Osteoblast (primary cell): ENCODE measurements around the gene ALLC. TPM values are rescaled to one million over a fixed set of nuclear protein-coding genes. Genes with fewer than 3 reads are reported as not detected.
A peak's percentile ranks its signal among the peaks of the same experiment; 100 is the strongest.
"Not testable (repeated sequence)": the region's sequence is repeated elsewhere in the genome, so short reads cannot be mapped to it uniquely, and the experiment has no call there.

Experiments
- DNase-seq: peaks from one replicate; pipeline ENCODE4 v3.0.0; 2011; ENCODE audit warnings: low spot score, mixed read lengths; ENCODE audit not compliant: insufficient read length; ENCODE audit errors: missing footprints
- H2AFZ ChIP-seq: 2 replicates; pipeline ENCODE4 v1.6.0; 2011; ENCODE audit warnings: mild to moderate bottlenecking, low read length
- H3K27ac ChIP-seq: 2 replicates; pipeline ENCODE4 v1.5.1; 2011; ENCODE audit warnings: mild to moderate bottlenecking, low read depth, low read length, moderate library complexity
- H3K27me3 ChIP-seq: 2 replicates; pipeline ENCODE4 v1.6.0; 2012; ENCODE audit warnings: mild to moderate bottlenecking, control low read depth, inconsistent platforms, low read length, moderate library complexity; ENCODE audit not compliant: insufficient read depth
- H3K36me3 ChIP-seq: 2 replicates; pipeline ENCODE4 v1.5.1; 2011; ENCODE audit warnings: mild to moderate bottlenecking, low read length, control low read depth, moderate library complexity; ENCODE audit not compliant: insufficient read depth
- H3K4me1 ChIP-seq: 2 replicates; pipeline ENCODE4 v1.5.1; 2011; ENCODE audit warnings: mild to moderate bottlenecking, low read length, control low read depth, moderate library complexity; ENCODE audit not compliant: insufficient read depth
- H3K4me2 ChIP-seq: 2 replicates; pipeline ENCODE4 v1.6.0; 2011; ENCODE audit warnings: mild to moderate bottlenecking, low read length; ENCODE audit not compliant: insufficient read depth
- H3K4me3 ChIP-seq: fragments of 200-600 bp; sonication (generic); 3 replicates; pipeline ENCODE4 v1.5.1; 2012; ENCODE audit warnings: mild to moderate bottlenecking, low read length, inconsistent platforms; ENCODE audit not compliant: insufficient read depth
- H3K79me2 ChIP-seq: 2 replicates; pipeline ENCODE4 v1.6.0; 2012; ENCODE audit warnings: mild to moderate bottlenecking, low read length, control low read depth, inconsistent platforms; ENCODE audit not compliant: insufficient read depth
- H3K9me3 ChIP-seq: 2 replicates; pipeline ENCODE4 v1.5.1; 2011; ENCODE audit warnings: low read depth, low read length, control low read depth
- H4K20me1 ChIP-seq: 2 replicates; pipeline ENCODE4 v1.6.0; 2012; ENCODE audit warnings: mild to moderate bottlenecking, low read length, control low read depth; ENCODE audit not compliant: insufficient read depth
- total RNA-seq: library from RNA; depleted of rRNA; stranded (reverse); fragments of >200 nt; gene quantifications from 2 replicates; pipeline ENCODE4 v1.2.3, GENCODE V29; 2012
- TF ChIP-seq, protein P1 (sequence below): IDR thresholded peaks from 2 replicates; pipeline ENCODE4 v1.5.1; 2011; ENCODE audit warnings: mild to moderate bottlenecking, low read depth, low read length, moderate library complexity; ENCODE audit errors: extremely low read depth

The ALLC gene
- total RNA-seq, 1 donor, result not detected

DNA sequence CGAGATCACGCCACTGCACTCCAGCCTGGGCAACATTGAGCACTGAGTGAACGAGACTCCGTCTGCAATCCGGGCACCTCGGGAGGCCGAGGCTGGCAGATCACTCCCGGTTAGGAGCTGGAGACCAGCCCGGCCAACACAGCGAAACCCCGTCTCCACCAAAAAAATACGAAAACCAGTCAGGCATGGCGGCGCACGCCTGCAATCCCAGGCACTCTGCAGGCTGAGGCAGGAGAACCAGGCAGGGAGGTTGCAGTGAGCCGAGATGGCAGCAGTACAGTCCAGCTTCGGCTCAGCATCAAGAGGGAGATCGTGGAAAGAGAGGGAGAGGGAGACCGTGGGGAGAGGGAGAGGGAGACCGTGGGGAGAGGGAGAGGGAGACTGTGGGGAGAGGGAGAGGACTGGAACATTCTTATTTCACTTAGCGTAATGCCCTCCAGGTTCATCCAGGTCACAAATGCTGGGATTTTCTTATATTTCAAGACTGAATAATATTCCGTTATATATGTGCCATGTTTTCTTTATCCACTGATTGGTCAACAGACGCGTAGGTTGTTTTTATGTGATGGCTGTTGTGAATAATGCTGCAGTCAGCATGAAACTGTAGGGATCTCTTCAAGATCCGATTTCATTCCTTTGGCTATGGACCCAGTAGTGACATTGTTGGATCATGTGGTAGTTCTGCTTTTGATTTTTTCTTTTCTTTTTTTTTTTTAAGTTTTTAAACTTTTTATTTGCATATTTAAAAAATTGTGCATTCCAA, 41.4 kb upstream of the ALLC start:
- not testable (repeated sequence) for H3K9me3 ChIP-seq, H4K20me1 ChIP-seq, H3K4me3 ChIP-seq, H3K4me2 ChIP-seq, H3K27me3 ChIP-seq, H3K27ac ChIP-seq, H3K36me3 ChIP-seq, H3K4me1 ChIP-seq, H3K79me2 ChIP-seq, H2AFZ ChIP-seq, DNase-seq

DNA sequence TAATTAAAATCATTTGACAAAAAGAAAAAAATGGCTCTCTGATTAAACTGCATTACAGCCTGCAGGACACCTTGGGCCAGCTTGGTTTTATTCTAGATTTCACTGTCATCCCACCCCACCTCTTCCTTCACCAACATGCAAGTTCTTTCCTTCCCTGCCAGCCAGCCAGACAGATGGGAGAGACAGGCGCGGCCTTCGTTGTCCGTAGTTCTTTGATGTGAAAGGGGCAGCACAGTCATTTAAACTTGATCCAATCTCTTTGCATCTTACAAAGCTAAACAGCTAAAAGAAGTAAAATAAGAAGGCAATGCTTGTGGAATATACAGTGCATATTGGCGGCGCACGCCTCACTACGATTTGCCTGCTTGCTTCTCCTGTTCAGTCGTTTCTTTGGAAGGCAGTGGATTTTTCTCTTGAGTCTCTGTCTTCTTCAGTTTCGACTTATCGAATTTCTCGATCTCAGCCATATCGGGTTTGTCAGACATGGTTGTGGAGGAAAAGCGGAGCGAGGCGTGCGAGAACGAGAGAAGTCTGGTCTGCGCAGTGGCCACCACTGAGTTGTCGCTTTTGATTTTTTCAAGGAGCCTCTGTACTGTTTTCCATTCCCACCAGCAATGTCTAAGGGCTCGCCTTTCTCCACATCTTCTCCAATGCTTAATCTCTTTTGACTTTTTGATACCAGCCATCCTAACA, 40.7 kb upstream of the ALLC start:
- H3K4me3 ChIP-seq, result no peak overlapping the region
- TF ChIP-seq, protein P1, sequence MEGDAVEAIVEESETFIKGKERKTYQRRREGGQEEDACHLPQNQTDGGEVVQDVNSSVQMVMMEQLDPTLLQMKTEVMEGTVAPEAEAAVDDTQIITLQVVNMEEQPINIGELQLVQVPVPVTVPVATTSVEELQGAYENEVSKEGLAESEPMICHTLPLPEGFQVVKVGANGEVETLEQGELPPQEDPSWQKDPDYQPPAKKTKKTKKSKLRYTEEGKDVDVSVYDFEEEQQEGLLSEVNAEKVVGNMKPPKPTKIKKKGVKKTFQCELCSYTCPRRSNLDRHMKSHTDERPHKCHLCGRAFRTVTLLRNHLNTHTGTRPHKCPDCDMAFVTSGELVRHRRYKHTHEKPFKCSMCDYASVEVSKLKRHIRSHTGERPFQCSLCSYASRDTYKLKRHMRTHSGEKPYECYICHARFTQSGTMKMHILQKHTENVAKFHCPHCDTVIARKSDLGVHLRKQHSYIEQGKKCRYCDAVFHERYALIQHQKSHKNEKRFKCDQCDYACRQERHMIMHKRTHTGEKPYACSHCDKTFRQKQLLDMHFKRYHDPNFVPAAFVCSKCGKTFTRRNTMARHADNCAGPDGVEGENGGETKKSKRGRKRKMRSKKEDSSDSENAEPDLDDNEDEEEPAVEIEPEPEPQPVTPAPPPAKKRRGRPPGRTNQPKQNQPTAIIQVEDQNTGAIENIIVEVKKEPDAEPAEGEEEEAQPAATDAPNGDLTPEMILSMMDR, result no peak
- no peaks in the 10 kb centered on the region for H3K4me1 ChIP-seq
- no peaks in the 10 kb centered on the region for H3K36me3 ChIP-seq
- H3K9me3 ChIP-seq, result no peaks in the 10 kb centered on the region
- no peaks in the 10 kb centered on the region for H4K20me1 ChIP-seq
- no peak overlapping the region for H3K27ac ChIP-seq
- no peaks in the 10 kb centered on the region for H3K27me3 ChIP-seq
- H2AFZ ChIP-seq, result no peak overlapping the region
- no peak for DNase-seq
- no peaks in the 10 kb centered on the region for H3K79me2 ChIP-seq
- no peak overlapping the region for H3K4me2 ChIP-seq

DNA sequence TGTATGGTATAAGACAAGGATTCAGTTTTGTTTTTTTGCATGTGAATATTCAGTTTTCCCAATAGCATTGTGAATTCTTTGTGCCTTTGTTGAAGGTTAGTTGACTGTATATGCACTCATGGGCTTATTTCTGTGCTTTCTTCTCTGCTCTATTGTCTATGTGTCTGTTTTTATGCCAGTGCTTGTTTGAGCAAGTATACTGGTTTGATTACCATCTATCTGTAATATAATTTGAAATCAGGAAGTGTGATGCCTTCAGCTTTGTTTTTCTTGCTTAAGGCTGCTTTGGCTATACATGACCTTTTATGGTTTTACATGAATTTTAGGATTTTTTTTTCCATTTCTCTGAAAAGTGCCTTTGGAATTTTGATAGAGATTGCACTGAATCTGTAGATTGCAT, 39.6 kb upstream of the ALLC start:
- Histone ChIP-seq H3K27ac (no peak overlapping the region), H3K27me3 (no peaks in the 10 kb centered on the region), H3K36me3 (no peaks in the 10 kb centered on the region)

DNA sequence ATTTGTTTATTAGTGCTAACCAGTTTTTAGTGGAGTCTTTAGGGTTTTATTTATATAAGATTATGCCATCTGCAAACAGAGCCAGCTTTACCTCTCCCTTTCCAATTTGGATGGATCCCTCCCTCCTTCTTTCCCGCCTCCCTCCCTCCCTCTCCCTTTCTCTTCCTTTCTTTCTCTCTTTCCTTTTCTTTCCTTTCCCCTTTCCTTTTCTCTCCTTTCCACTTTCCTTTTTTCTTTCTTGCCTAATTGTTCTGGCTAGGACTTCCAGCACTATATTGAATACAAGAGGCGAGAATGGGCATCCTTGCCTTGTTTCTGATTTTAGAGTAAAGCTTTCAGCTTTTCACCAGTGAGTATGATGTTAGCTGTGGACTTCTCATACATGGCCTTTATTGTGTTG, 39.0 kb upstream of the ALLC start:
- Histone ChIP-seq H3K27me3 (no peaks in the 10 kb centered on the region), H3K4me3 (no peak overlapping the region), H2AFZ (no peak overlapping the region), H4K20me1 (no peaks in the 10 kb centered on the region), H3K4me1 (no peaks in the 10 kb centered on the region), H3K79me2 (no peaks in the 10 kb centered on the region), H3K4me2 (no peak overlapping the region), H3K27ac (no peak overlapping the region), H3K9me3 (no peaks in the 10 kb centered on the region), H3K36me3 (no peaks in the 10 kb centered on the region)
- TF ChIP-seq, protein P1, result no peak
- peak; percentile 25 for DNase-seq

More for the DNA sequence above, 39.6 kb upstream of the ALLC start:
- TF ChIP-seq, protein P1, result no peak
- Histone ChIP-seq H3K4me2 (no peak overlapping the region), H3K4me1 (no peaks in the 10 kb centered on the region), H3K9me3 (no peaks in the 10 kb centered on the region), H3K4me3 (no peak overlapping the region), H3K79me2 (no peaks in the 10 kb centered on the region), H2AFZ (no peak overlapping the region), H4K20me1 (no peaks in the 10 kb centered on the region)
- no peak for DNase-seq

DNA sequence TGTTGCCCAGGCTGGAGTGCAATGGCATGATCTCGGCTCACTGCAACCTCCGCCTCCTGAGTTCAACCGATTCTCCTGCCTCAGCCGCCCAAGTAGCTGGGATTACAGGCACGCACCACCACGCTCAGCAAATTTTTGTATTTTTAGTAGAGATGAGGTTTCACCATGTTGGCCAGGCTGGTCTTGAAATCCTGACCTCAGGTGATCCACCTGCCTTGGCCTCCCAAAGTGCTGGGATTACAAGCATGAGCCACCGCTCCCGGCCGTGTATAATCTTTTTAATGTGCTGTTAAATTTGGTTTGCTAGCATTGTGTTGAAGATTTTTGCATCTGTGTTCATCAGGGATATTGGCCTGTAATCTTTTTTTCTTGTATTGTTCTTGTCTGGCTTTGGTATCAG, 38.3 kb upstream of the ALLC start:
- not testable (repeated sequence) for H2AFZ ChIP-seq, H3K27me3 ChIP-seq, H4K20me1 ChIP-seq, H3K4me1 ChIP-seq, H3K4me2 ChIP-seq, DNase-seq, H3K79me2 ChIP-seq, H3K9me3 ChIP-seq, H3K4me3 ChIP-seq, H3K27ac ChIP-seq, H3K36me3 ChIP-seq
